PC-9 (cell line): ENCODE measurements around the gene NUP50.

ENCODE experiments used
- EZH2 ChIP-seq: fragments of 200-600 bp; sonication (generic); IDR thresholded peaks from 2 replicates; pipeline ENCODE4 v1.8.0; 2017; ENCODE audit warnings: antibody characterized with exemption, low read depth
- TF ChIP-seq, protein P1 (sequence below): fragments of 200-600 bp; sonication (generic); conservative IDR thresholded peaks from 2 replicates; pipeline ENCODE4 v1.6.1; 2017; ENCODE audit warnings: mixed run types, antibody characterized with exemption, mild to moderate bottlenecking, moderate library complexity

DNA sequence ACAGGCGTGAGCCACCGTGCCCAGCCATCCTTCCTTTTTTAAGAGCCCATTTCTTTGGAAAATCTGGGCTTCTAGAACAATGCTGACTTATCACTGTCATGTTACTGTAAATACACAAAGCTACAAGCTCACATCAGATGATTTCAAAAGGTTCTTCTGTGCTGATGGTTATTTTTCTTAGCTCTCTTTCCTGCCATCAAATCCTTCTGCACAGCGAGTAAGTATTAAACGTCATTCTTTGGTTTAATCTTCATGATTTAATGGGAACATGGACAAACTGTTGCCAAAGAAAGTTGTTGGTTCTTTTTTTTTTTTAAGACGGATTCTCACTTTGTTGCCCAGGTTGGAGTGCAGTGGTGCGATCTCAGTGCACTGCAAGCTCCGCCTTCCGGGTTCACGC lies 43.3 kb upstream of the NUP50 start:
- TF ChIP-seq, protein P1, sequence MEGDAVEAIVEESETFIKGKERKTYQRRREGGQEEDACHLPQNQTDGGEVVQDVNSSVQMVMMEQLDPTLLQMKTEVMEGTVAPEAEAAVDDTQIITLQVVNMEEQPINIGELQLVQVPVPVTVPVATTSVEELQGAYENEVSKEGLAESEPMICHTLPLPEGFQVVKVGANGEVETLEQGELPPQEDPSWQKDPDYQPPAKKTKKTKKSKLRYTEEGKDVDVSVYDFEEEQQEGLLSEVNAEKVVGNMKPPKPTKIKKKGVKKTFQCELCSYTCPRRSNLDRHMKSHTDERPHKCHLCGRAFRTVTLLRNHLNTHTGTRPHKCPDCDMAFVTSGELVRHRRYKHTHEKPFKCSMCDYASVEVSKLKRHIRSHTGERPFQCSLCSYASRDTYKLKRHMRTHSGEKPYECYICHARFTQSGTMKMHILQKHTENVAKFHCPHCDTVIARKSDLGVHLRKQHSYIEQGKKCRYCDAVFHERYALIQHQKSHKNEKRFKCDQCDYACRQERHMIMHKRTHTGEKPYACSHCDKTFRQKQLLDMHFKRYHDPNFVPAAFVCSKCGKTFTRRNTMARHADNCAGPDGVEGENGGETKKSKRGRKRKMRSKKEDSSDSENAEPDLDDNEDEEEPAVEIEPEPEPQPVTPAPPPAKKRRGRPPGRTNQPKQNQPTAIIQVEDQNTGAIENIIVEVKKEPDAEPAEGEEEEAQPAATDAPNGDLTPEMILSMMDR, result no peak
- no peak for TF ChIP-seq EZH2
